DND-41 (cell line): ENCODE results near the gene INSC.

Source experiments
- ATAC-seq: fragments of 200-7000 bp; cut with Tn5 transposase; 3 replicates; pipeline ENCODE4 v1.9.1; 2021; ENCODE audit warnings: low read depth; ENCODE audit not compliant: insufficient read depth
- DNase-seq: peaks from one replicate; pipeline ENCODE4 v3.0.0-alpha.2; 2020
- H2AFZ ChIP-seq: 2 replicates; pipeline ENCODE4 v1.6.0; 2012; ENCODE audit warnings: low read depth, low read length
- H3K27ac ChIP-seq: 2 replicates; pipeline ENCODE4 v1.5.1; 2012; ENCODE audit warnings: low read length, inconsistent platforms
- H3K27me3 ChIP-seq: fragments of 200-600 bp; sonication (generic); 2 replicates; pipeline ENCODE4 v1.6.0; 2012; ENCODE audit warnings: low read length, mild to moderate bottlenecking, inconsistent platforms; ENCODE audit not compliant: insufficient read depth, poor library complexity
- H3K36me3 ChIP-seq: 2 replicates; pipeline ENCODE4 v1.5.1; 2012; ENCODE audit warnings: low read length, inconsistent platforms; ENCODE audit not compliant: insufficient read depth
- H3K4me1 ChIP-seq: 2 replicates; pipeline ENCODE4 v1.5.1; 2012; ENCODE audit warnings: mild to moderate bottlenecking, low read length; ENCODE audit not compliant: insufficient read depth
- H3K4me2 ChIP-seq: 2 replicates; pipeline ENCODE4 v1.6.0; 2012; ENCODE audit warnings: mild to moderate bottlenecking, moderate library complexity, low read length, inconsistent platforms; ENCODE audit not compliant: insufficient read depth
- H3K4me3 ChIP-seq, 2 experiments: fragments of 200-600 bp in 1 of 2; shearing (Covaris generic) in 1 of 2; 2 replicates each; pipeline ENCODE4 v1.5.1; 2012 to 2016; ENCODE audit warnings: inconsistent platforms in 2 of 2, low read length in 2 of 2, mild to moderate bottlenecking in 2 of 2, low read depth in 1 of 2, moderate library complexity in 1 of 2
- H3K79me2 ChIP-seq: 2 replicates; pipeline ENCODE4 v1.6.0; 2012; ENCODE audit warnings: low read length, inconsistent platforms; ENCODE audit not compliant: insufficient read depth
- H3K9ac ChIP-seq: 2 replicates; pipeline ENCODE4 v1.6.0; 2012; ENCODE audit warnings: low read depth, mild to moderate bottlenecking, inconsistent platforms, low read length, moderate library complexity
- H3K9me3 ChIP-seq: 2 replicates; pipeline ENCODE4 v1.5.1; 2012; ENCODE audit warnings: low read length, moderate library complexity, mild to moderate bottlenecking, inconsistent platforms; ENCODE audit not compliant: insufficient read depth, severe bottlenecking
- H4K20me1 ChIP-seq: 2 replicates; pipeline ENCODE4 v1.6.0; 2012; ENCODE audit warnings: low read length; ENCODE audit not compliant: insufficient read depth
- EZH2 ChIP-seq: IDR thresholded peaks from 3 replicates; pipeline ENCODE4 v1.6.1; 2012; ENCODE audit warnings: borderline replicate concordance, low read depth, mild to moderate bottlenecking, moderate library complexity, low read length, inconsistent platforms; ENCODE audit not compliant: severe bottlenecking
- TF ChIP-seq, protein P1 (sequence below): IDR thresholded peaks from 2 replicates; pipeline ENCODE4 v1.5.1; 2012; ENCODE audit warnings: borderline replicate concordance, low read length, moderate library complexity, mild to moderate bottlenecking; ENCODE audit not compliant: poor library complexity, severe bottlenecking; ENCODE audit errors: extremely low read depth

Gene INSC

DNA sequence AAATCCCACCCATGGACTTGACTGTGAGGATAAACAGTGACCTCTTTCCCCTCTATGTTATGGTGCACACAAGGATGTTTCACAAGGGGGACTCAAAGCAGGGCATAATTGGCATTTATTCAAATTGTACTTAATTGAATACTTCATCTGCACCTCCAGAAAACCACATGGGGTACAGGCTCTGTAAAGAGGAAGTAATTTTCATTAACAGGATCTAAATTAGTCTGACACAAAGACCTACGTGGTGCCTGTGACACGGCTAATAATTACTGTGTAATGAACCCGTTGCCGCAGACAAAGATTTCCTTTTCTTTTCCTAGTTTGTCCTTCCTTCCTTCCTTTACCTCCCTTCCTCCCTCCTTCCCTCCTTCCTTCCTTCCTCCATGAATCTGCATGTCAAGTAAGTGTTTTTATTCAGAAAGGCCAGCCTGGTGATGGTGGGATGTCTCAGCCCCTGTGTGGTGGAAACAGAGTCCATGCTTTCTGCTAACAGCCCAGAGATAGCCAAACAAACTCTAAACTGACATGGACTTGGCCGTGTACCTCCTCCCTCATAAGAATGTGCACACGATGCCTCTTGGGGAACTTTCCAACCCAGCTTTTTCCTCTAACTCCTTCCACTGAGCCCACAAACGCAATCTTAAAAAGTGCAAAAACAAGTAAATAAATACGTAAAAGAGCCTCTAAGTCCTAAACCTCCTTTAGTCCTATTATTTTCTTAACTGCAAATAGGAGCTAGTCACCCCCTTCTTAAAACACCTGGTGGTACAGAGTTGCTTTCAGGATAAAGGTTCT lies 118.8 kb downstream of the INSC start:
- no peak overlapping the region for H3K27ac ChIP-seq
- H2AFZ ChIP-seq, result no peak overlapping the region
- DNase-seq, result no peak
- no peaks in the 10 kb centered on the region for H3K36me3 ChIP-seq
- no peaks in the 10 kb centered on the region for H3K79me2 ChIP-seq
- H4K20me1 ChIP-seq, result no peaks in the 10 kb centered on the region
- no peak for TF ChIP-seq EZH2
- TF ChIP-seq, protein P1, sequence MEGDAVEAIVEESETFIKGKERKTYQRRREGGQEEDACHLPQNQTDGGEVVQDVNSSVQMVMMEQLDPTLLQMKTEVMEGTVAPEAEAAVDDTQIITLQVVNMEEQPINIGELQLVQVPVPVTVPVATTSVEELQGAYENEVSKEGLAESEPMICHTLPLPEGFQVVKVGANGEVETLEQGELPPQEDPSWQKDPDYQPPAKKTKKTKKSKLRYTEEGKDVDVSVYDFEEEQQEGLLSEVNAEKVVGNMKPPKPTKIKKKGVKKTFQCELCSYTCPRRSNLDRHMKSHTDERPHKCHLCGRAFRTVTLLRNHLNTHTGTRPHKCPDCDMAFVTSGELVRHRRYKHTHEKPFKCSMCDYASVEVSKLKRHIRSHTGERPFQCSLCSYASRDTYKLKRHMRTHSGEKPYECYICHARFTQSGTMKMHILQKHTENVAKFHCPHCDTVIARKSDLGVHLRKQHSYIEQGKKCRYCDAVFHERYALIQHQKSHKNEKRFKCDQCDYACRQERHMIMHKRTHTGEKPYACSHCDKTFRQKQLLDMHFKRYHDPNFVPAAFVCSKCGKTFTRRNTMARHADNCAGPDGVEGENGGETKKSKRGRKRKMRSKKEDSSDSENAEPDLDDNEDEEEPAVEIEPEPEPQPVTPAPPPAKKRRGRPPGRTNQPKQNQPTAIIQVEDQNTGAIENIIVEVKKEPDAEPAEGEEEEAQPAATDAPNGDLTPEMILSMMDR, result no peak
- no peak overlapping the region for H3K9ac ChIP-seq
- peaks cover 14% of the 10 kb centered on the region for H3K27me3 ChIP-seq
- no peaks in the 10 kb centered on the region for H3K4me1 ChIP-seq
- no peak for ATAC-seq
- no peak overlapping the region for H3K4me2 ChIP-seq
- no peaks in the 10 kb centered on the region for H3K9me3 ChIP-seq
- H3K4me3 ChIP-seq, result no peak overlapping the region

DNA sequence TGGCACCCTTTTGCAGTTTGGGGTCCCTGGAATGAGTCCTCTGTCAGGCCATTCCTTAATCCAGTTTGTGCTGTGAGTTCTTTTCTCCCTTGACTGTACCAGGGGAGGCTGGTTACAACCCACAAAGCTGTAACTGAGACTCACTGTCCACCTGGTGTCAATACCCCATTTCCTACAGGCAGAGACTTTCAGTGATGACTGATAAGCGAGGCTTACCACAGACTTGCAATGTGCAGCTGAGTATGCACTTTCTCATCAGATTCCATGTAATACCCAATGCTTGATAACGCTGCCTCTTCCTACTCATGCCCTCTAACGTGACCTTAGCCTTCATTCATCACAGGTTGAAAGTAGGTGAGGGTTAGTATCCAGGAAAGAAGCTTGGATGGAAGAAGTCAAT lies 120.1 kb downstream of the INSC start:
- Histone ChIP-seq H3K9ac (no peak overlapping the region), H3K4me3 (no peak overlapping the region), H4K20me1 (no peaks in the 10 kb centered on the region), H3K4me1 (no peaks in the 10 kb centered on the region), H3K27me3 (peaks cover 14% of the 10 kb centered on the region), H3K79me2 (no peaks in the 10 kb centered on the region), H3K9me3 (no peaks in the 10 kb centered on the region), H2AFZ (no peak overlapping the region), H3K27ac (no peak overlapping the region), H3K36me3 (no peaks in the 10 kb centered on the region), H3K4me2 (no peak overlapping the region)
- ATAC-seq (no peak), DNase-seq (no peak)
- TF ChIP-seq, protein P1, result no peak
- TF ChIP-seq EZH2, result no peak

DNA sequence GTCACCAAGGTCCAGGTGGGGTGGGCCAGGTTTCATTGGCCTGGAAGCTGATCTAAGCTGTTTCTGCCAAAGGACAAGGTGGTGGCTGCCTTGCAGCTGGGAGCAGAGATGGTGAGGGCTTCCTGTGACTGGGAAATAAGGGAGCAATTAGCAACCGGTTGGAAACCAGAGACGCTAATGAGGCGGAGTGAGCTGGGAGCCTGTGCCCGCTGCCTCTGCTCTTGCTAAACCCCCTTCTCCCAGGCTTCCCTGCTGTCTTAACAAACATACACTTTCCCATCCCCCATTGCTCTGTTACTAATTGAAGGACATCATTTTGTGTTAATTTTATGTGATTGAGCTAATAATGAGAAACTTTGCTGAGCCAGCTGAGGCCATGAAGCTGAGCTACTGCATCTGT lies 121.8 kb downstream of the INSC start:
- no peak for ATAC-seq
- Histone ChIP-seq H3K27ac (no peak overlapping the region), H3K9ac (no peak overlapping the region), H3K9me3 (no peaks in the 10 kb centered on the region), H3K36me3 (no peaks in the 10 kb centered on the region), H3K27me3 (peaks cover 18% of the 10 kb centered on the region), H4K20me1 (no peaks in the 10 kb centered on the region), H3K79me2 (no peaks in the 10 kb centered on the region), H3K4me3 (no peak overlapping the region), H2AFZ (no peak overlapping the region), H3K4me2 (no peak overlapping the region), H3K4me1 (no peaks in the 10 kb centered on the region)
- no peak for TF ChIP-seq EZH2
- TF ChIP-seq, protein P1, result no peak
- no peak for DNase-seq

DNA sequence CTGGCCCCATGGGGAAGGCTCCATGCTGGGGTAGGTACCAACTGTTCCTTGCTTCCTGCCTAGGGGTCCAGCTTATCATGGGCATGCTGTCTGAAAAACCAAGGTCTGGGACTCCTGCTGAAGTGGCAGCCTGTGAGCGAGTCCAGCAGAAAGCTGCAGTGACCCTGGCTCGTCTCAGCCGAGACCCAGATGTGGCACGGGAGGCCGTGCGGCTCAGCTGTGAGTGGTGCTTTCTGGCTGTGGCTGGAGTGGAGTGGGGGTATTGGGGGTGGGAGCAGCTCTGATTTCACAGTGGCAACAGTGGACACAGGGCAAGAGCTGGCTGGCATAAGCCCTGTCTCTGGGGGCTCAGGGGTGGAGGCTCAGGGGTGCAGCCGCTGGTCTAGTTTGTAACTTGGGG lies 124.1 kb downstream of the INSC start:
- H3K27ac ChIP-seq, result no peak overlapping the region
- H3K27me3 ChIP-seq, result peaks cover 26% of the 10 kb centered on the region
- H3K4me3 ChIP-seq, result no peak overlapping the region
- no peaks in the 10 kb centered on the region for H3K79me2 ChIP-seq
- no peak overlapping the region for H2AFZ ChIP-seq
- no peak for ATAC-seq
- H3K36me3 ChIP-seq, result no peaks in the 10 kb centered on the region
- no peak overlapping the region for H3K4me2 ChIP-seq
- TF ChIP-seq, protein P1, result no peak
- no peak for TF ChIP-seq EZH2
- H4K20me1 ChIP-seq, result no peaks in the 10 kb centered on the region
- H3K9me3 ChIP-seq, result no peaks in the 10 kb centered on the region
- no peak for DNase-seq
- H3K4me1 ChIP-seq, result no peaks in the 10 kb centered on the region
- H3K9ac ChIP-seq, result no peak overlapping the region
